Calu3 (cell line): ENCODE measurements around the gene PARVB. TPM values are rescaled to one million over a fixed set of nuclear protein-coding genes. Genes with fewer than 3 reads are reported as not detected.

ENCODE experiments used
- BruUV-seq: library from RNA; stranded (reverse); fragments of 400-500 nt; replicated peaks from 2 replicates; lab custom pipeline; 2021; lab: Mats Ljungman, UMichigan
- CTCF ChIA-PET: fragments of 300-600 bp; sonication (Branson Sonifier 250); formaldehyde crosslinking; loops from one replicate; lab custom pipeline; 2022; ENCODE audit warnings: antibody characterized with exemption; lab: Charles Lee
- DNase-seq: peaks from one replicate; pipeline ENCODE4 v3.0.0; 2022
- H3K27ac Mint-ChIP-seq: one replicate; pipeline ENCODE4 v1.8.0; 2022; ENCODE audit warnings: mixed read lengths; ENCODE audit not compliant: unreplicated experiment
- H3K27me3 Mint-ChIP-seq: one replicate; pipeline ENCODE4 v1.8.0; 2022; ENCODE audit warnings: mixed read lengths; ENCODE audit not compliant: unreplicated experiment
- H3K36me3 Mint-ChIP-seq: one replicate; pipeline ENCODE4 v1.8.0; 2022; ENCODE audit warnings: mild to moderate bottlenecking, moderate library complexity, mixed read lengths; ENCODE audit not compliant: insufficient read depth, unreplicated experiment
- H3K4me1 Mint-ChIP-seq: one replicate; pipeline ENCODE4 v1.8.0; 2022; ENCODE audit warnings: mild to moderate bottlenecking, low read depth, mixed read lengths; ENCODE audit not compliant: unreplicated experiment
- H3K4me3 Mint-ChIP-seq: one replicate; pipeline ENCODE4 v1.8.0; 2022; ENCODE audit warnings: mild to moderate bottlenecking, low read depth, moderate library complexity, mixed read lengths; ENCODE audit not compliant: unreplicated experiment
- H3K9me3 Mint-ChIP-seq: one replicate; pipeline ENCODE4 v1.8.0; 2022; ENCODE audit warnings: low read depth, mixed read lengths; ENCODE audit not compliant: unreplicated experiment
- CTCF ChIP-seq: fragments of 200-600 bp; IDR thresholded peaks from one replicate; pipeline ENCODE4 v1.8.0; 2022; ENCODE audit warnings: antibody characterized with exemption; ENCODE audit not compliant: unreplicated experiment
- intact Hi-C: fragments of 100-400 bp; cut with micrococcal nuclease; formaldehyde crosslinking; loops from one replicate; pipeline ENCODE4 v1.10.0; 2022; ENCODE audit not compliant: unreplicated experiment
- total RNA-seq: library from RNA; stranded (reverse); gene quantifications from 2 replicates; pipeline ENCODE4 v1.2.3, GENCODE V29; 2022

PARVB gene
- total RNA-seq, 1 experiment from 2014 or later, result 15.6 TPM

DNA sequence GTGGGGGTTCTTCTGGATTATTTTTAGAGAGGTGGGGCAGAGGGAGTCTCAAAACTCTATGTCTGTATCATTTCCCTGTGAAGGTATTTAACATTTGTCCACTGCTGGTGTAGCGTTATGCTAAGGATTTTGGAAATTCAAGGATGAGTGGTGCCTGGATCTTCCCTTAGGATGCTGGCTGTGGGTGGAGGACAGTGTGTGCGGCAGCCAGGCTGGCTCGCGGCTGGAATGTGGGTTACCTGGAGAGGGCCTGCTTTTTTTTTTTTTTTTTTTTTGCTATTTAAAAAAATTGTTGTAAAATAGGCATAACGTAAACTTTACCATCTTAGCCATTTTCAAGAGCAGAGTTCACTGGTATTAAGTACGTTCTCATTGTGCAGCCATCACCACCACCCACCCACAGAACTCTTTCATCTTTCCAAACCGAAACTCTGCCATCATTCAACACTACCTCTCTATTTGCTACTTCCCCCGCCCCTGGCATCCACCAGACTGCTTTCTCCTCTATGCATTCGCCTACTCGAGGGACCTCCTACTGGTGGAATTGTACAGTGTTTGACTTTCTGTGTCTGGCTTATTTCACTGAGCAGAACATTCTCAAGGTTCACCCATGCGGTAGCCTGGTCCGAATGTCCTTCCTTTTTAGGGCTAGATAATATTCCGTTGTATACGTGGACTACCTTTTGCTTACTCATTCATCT, 67.1 kb downstream of the PARVB start:
- intact Hi-C loops, result no loop called here
- BruUV-seq, result no TSS peak
- Mint-ChIP-seq H3K4me3 (no peak overlapping the region), H3K27ac (no peak overlapping the region), H3K9me3 (no peaks in the 10 kb centered on the region), H3K36me3 (no peaks in the 10 kb centered on the region), H3K27me3 (no peaks in the 10 kb centered on the region), H3K4me1 (no peaks in the 10 kb centered on the region)
- CTCF ChIA-PET, result no interaction called here
- peak; percentile 11 for DNase-seq
- TF ChIP-seq CTCF, result peak; percentile 29

GRCh38 chr22:44091751-44092150, 67.6 kb downstream of the PARVB start:
- Mint-ChIP-seq H3K9me3 (no peaks in the 10 kb centered on the region), H3K4me1 (no peaks in the 10 kb centered on the region), H3K4me3 (no peak overlapping the region), H3K27me3 (no peaks in the 10 kb centered on the region), H3K36me3 (no peaks in the 10 kb centered on the region), H3K27ac (no peak overlapping the region)
- no peak for DNase-seq
- intact Hi-C loops, result no loop called here
- peak; percentile 6 for TF ChIP-seq CTCF
- CTCF ChIA-PET, result no interaction called here
- BruUV-seq, result no TSS peak

DNA sequence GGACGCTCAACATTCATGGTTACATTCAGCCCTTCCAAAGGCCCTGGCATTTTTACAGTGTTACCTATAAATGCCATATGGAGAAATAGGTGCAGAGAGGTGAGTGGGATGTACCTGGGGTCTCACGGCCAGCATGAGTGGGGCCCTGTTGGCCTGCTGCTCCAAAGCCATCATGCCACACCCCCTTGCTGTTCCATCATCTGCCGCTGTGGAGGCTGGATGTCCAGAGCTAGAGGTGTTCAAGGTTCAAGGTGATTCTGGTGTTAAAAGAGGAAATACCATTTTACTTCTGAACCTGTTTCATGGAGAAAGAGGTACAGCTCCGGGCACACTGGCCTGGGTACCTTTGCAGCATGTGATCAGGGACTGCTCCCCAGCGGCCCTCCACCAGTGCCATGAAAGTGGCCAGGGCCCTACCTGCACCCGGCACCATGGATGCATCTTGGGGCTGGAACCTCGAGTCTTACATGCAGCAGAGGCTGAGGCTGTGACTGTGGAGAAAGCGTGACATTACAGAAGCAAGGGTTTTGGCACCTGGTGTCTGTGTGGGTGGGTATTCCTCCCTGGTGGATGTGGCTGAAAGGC, 68.6 kb downstream of the PARVB start:
- Mint-ChIP-seq H3K27ac (no peak overlapping the region), H3K4me3 (no peak overlapping the region), H3K9me3 (no peaks in the 10 kb centered on the region), H3K36me3 (no peaks in the 10 kb centered on the region), H3K27me3 (no peaks in the 10 kb centered on the region), H3K4me1 (no peaks in the 10 kb centered on the region)
- no peak for TF ChIP-seq CTCF
- DNase-seq, result no peak
- intact Hi-C loops, result no loop called here
- CTCF ChIA-PET, result no interaction called here
- BruUV-seq, result no TSS peak

- no TSS peak for BruUV-seq
- Mint-ChIP-seq H3K4me1 (no peaks in the 10 kb centered on the region), H3K36me3 (no peaks in the 10 kb centered on the region), H3K27ac (no peak overlapping the region), H3K27me3 (no peaks in the 10 kb centered on the region), H3K9me3 (no peaks in the 10 kb centered on the region), H3K4me3 (no peak overlapping the region)
- intact Hi-C loops, result no loop called here
- CTCF ChIA-PET, result interaction anchor here (1.1 kb wide), 1 partner anchor 16 kb away, joined by 4 read pairs; no protein-coding TSS in a partner anchor
- DNase-seq, result no peak
- no peak for TF ChIP-seq CTCF
Measured at GRCh38 chr22:44093791-44094190, 69.7 kb downstream of the PARVB start.
